C4-2B (cell line): ENCODE results near the gene AHNAK.
"Not testable (repeated sequence)": the region's sequence is repeated elsewhere in the genome, so short reads cannot be mapped to it uniquely, and the experiment has no call there.

Experiments used
- H3K27ac ChIP-seq: fragments of 450-650 bp; 2 replicates; pipeline ENCODE4 v1.5.1; 2017
- ZFX ChIP-seq: fragments of 450-650 bp; IDR thresholded peaks from 2 replicates; pipeline ENCODE4 v1.6.1; 2017
- TF ChIP-seq, protein P1 (sequence below): fragments of 450-650 bp; conservative IDR thresholded peaks from 2 replicates; pipeline ENCODE4 v1.5.1; 2017; ENCODE audit warnings: mild to moderate bottlenecking

AHNAK gene

DNA sequence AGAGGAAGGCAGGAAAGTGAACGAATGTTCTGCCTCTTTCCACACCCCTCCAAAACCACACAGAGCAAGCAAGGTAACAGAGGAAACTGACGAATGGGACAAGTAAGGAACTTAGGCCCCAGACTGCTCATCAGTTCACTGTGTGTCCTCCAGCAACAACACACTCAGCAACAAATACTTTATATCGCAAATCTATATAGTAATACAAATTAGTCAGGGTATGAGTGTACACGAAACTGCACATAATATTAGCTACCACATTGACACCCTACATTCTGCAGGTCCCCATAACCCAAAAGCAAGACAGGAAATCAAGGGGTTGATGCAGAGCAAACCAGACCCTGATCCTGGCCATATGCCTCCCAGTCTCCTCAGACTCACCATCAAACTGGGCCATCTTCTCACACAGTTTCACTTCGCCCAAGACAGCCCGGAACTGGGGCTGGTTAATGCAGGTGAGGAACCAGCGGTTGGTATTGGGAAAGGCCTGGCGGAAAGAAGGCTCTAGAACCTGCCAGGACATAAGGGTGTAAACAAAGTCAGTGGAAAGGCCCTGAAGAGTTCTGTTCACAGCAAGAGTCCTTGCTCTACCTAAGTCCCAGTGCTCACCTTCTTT, 20.5 kb upstream of the AHNAK start:
- TF ChIP-seq ZFX: no peak
- TF ChIP-seq, protein P1, sequence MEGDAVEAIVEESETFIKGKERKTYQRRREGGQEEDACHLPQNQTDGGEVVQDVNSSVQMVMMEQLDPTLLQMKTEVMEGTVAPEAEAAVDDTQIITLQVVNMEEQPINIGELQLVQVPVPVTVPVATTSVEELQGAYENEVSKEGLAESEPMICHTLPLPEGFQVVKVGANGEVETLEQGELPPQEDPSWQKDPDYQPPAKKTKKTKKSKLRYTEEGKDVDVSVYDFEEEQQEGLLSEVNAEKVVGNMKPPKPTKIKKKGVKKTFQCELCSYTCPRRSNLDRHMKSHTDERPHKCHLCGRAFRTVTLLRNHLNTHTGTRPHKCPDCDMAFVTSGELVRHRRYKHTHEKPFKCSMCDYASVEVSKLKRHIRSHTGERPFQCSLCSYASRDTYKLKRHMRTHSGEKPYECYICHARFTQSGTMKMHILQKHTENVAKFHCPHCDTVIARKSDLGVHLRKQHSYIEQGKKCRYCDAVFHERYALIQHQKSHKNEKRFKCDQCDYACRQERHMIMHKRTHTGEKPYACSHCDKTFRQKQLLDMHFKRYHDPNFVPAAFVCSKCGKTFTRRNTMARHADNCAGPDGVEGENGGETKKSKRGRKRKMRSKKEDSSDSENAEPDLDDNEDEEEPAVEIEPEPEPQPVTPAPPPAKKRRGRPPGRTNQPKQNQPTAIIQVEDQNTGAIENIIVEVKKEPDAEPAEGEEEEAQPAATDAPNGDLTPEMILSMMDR: no peak

DNA sequence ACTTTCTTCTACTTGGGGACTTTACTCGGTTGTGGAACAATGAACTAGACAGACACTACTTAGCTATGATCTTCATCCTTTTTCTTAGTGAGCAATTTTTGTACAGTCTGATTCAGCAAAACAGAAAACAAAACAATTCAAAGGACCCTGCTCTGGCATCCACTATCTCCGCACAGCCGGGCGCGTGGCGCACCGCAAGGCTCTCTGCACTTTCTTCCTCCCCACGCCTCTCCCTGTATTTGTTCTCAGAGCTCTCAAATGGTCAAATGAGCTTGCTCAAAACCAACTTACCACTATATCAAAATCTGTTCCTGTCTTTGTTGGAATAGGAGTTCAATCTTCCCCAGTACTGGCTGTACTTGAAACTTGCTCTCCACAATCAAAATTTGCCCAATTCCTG, 19.6 kb upstream of the AHNAK start:
- no peak overlapping the region for H3K27ac ChIP-seq
- TF ChIP-seq, protein P1: no peak
- TF ChIP-seq ZFX: no peak

More for the DNA sequence above, 20.5 kb upstream of the AHNAK start:
- no peak overlapping the region for H3K27ac ChIP-seq

DNA sequence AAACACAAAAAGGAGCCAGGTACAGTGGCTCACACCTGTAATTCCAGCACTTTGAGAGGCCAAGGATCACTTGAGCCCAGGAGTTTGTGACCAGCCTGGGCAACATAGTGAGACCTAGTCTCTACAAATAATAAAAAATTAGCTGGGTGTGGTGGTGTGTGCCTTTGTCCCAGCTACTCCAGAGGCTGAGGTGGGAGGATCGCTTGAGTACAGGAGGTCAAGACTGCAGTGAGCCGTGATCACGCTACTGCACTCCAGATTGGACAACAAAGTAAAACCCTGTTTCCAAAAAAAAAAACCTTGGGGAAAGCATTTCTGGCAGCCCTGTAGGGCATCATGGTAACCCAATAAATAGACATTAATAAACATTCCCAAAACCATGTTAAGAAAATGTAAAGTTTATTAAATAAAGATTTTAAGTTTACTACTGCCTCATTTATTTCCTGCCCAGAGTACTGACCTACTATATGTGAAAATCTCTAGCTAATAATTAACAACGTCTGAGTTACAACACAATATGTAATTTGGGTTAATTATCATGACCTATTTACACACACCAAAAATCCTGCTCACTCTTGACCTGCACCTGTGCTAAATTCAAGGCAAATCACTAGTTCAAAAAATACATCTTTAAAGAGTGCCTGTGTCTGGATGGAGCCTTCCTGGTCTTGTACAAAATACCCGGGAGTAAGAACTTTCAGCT, 18.6 kb upstream of the AHNAK start:
- no peak overlapping the region for H3K27ac ChIP-seq
- TF ChIP-seq, protein P1: no peak
- no peak for TF ChIP-seq ZFX

DNA sequence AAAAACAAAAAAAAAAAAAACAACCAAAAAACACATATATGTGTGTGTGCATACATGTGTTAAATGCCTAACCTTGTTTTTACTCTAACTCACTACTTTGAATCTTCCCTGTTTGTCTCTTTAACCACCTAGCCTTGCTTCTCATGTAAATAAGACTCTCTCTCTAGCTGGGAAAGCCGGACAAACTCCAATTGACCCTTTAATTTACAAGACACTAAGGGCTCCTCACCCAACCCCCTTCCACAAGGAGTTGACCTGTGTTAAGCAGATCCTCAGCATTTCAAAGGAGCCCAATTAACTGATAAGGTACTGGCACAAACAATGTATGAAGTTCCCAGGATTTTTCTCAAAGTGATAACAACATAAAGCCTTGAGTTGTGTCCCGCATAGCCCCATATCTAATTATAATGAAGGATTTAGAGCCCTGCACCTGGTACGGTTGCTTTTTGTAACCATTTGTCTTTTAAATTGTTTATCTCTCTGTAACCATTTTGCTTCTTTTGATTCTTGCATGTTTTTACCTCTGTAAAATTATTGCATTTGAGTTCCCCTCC, 15.1 kb upstream of the AHNAK start:
- not testable (repeated sequence) for H3K27ac ChIP-seq

DNA sequence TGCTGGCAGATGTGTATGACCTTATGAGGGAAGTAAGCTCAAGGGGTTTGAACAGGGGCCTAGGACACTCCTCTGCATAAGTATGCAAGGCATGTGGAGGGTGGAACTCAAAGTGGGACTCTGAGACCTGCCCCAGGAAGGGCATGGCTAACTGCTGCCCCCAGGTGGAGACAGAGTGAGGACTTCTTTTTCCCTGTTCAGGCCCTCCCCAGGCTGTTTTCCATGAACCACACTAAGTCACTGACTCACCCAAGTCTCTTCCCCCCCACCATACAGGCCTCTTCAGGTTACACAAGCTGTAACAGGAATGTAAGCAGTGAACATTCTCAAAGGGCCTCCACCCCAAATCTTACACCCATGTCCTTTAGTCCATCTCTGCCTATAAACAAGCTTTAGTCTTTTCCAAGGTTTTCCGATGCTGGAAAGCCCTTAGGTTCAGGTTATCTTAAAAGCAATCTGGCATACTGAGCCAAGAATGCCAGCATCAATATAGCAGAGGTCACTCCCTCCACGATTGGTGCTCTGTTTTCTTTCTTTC, 14.0 kb upstream of the AHNAK start:
- peak overlapping the region; percentile 19 for H3K27ac ChIP-seq
- TF ChIP-seq ZFX: no peak
- TF ChIP-seq, protein P1: no peak; the same call in 1 of the 2 replicates

DNA sequence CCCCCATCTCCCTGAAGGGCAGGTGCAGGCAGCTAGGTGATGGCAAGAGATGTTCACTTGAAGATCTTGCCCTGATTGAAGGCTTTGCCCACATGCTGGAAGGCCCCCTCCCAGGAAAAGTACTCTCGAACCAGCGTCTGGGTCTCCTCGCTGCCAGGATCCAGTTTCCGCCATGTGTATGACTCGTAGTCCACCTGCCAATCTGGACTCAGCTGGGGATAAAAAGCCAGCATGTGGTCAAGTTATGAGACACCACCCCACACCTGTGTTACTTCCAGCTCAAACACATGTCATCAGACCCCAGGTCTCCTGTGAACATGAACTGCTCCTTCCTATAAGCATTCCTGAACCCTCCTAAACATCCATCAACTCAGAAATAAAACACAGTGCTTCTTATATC, 13.0 kb upstream of the AHNAK start:
- H3K27ac ChIP-seq: not testable (repeated sequence)

DNA sequence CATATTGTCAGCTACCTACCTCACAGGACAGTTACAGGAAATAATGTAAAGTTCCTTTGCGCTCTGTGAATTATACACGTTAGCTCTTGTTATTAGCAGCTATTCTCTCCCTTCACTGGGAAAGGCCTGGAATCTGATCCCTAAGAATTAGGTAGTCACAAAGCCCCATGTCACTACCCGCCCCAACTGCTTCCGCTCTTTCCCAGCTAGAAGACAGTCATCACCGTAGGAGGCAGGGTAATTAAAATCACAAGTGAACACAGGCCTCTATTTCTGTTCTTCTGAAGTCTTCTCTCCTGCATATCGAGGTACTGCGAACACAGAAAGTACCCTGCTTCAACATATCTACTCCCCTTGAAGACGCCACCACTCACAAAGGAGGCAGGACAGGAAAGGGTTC, 12.6 kb upstream of the AHNAK start:
- no peak overlapping the region for H3K27ac ChIP-seq
- TF ChIP-seq ZFX: no peak
- TF ChIP-seq, protein P1: no peak

DNA sequence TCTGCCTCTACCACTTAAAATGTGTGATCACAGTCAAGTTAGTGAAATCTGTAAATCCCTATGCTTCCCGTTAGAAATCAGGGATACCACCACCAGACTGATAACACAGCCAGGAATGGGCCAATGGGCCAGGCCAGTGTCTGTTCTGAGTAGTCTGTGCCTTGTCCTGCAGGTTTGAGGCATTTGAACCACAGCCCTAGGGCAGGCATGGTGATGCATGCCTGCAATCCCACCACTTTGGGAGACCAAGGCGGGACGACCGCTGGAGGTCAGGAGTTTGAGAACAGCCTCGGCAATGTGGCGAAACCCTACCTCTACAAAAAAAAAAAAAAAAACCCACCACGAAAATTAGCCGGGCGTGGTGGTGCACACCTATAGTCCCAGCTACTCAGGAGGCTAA, 12.1 kb upstream of the AHNAK start:
- no peak overlapping the region for H3K27ac ChIP-seq
- TF ChIP-seq, protein P1: no peak
- no peak for TF ChIP-seq ZFX
